ENCODE data around the gene LRP1.

Gene LRP1

DNA sequence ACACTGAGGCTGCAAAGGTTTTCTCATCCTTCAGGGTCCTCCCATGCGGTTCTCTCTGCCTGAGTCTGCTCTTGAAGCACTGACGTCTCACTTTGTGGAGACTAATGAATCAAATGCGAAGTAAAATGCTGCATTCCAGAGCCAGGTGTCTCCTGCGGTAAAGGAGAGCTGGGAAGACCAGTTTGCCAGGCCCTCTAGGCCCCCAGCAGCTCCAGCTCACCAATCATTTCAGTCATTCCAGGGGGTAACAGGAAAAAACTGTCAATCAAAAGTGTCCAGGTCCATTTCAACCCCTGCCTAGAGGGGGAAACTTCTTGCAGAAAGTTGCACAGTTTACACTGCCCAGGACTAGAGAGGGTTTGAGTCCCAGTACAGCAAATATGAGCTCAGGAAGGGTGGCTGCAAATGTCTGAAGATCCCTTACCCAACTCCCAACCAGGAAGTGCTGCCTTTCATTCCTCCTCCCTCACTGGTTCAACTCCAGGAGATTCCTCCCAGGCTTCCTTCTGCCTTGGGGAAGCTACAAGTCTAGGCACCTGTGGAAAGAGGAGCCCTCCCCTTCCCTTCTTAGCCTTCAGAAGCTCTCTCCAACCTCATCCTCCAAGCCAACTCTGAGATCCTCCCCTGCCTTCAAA is 85.6 kb downstream of the LRP1 start:
- TF ChIP-seq, protein P1, sequence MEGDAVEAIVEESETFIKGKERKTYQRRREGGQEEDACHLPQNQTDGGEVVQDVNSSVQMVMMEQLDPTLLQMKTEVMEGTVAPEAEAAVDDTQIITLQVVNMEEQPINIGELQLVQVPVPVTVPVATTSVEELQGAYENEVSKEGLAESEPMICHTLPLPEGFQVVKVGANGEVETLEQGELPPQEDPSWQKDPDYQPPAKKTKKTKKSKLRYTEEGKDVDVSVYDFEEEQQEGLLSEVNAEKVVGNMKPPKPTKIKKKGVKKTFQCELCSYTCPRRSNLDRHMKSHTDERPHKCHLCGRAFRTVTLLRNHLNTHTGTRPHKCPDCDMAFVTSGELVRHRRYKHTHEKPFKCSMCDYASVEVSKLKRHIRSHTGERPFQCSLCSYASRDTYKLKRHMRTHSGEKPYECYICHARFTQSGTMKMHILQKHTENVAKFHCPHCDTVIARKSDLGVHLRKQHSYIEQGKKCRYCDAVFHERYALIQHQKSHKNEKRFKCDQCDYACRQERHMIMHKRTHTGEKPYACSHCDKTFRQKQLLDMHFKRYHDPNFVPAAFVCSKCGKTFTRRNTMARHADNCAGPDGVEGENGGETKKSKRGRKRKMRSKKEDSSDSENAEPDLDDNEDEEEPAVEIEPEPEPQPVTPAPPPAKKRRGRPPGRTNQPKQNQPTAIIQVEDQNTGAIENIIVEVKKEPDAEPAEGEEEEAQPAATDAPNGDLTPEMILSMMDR (IDR thresholded peaks at IDR 0.05) = no peak

DNA sequence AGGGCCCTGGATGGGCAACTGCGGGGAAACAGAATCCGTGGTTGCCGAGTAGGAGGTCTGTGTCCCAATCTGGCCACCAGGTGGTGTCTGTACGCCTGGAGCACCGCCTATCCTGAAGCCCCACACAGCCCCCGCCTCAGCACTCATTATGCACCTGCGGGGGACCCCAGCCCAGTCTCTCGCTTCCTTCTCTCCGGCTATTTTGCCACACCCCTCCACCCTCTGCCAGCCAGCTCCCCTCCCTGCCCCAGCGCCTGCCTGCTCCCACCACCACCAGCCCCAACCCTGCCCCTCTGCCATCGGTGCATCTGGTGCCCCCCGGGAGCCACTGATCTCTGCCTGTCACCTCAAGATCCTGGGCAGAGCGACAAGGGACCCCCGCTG is 86.1 kb downstream of the LRP1 start:
- TF ChIP-seq, protein P1 (IDR thresholded peaks at IDR 0.05) = peak; percentile 79

DNA sequence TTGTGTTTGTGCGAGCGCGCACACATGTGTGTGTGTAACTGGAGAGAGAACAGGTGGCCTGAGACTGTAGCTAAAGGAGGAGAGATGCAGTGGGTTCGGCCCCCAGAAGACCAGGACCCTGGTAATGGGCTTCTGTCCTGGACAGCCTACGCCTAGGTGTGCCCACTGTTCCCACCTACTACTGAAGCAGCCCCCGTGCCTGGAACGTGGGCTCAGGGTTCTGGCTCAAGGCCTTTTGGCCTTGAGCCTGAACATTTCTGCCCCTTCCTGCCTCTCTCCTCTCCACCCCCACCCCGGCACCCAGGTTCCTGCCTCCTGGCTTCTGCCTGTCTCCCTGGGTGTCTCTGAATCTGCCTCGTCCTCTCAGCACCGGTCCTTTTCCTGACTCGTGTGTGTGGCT is 86.8 kb downstream of the LRP1 start:
- TF ChIP-seq, protein P1 (IDR thresholded peaks at IDR 0.05) = no peak

DNA sequence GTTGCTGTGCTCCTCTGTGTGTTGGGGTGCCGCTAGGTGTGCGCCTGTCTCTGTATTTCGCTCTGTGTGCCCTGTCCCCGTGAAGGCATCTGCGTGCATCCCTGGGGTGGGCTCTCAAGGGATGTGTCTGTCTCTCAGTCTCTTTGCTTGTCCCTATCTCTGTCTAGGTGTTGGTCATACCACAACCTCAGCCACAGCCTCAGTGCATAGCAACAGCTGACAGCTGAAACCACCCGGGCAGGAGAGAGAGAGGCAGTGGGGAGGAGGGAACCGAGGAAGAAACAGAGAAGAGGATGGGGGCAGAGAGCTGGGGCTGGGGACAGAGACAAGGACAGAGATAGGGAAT is 87.4 kb downstream of the LRP1 start:
- TF ChIP-seq, protein P1 (IDR thresholded peaks at IDR 0.05) = no peak

DNA sequence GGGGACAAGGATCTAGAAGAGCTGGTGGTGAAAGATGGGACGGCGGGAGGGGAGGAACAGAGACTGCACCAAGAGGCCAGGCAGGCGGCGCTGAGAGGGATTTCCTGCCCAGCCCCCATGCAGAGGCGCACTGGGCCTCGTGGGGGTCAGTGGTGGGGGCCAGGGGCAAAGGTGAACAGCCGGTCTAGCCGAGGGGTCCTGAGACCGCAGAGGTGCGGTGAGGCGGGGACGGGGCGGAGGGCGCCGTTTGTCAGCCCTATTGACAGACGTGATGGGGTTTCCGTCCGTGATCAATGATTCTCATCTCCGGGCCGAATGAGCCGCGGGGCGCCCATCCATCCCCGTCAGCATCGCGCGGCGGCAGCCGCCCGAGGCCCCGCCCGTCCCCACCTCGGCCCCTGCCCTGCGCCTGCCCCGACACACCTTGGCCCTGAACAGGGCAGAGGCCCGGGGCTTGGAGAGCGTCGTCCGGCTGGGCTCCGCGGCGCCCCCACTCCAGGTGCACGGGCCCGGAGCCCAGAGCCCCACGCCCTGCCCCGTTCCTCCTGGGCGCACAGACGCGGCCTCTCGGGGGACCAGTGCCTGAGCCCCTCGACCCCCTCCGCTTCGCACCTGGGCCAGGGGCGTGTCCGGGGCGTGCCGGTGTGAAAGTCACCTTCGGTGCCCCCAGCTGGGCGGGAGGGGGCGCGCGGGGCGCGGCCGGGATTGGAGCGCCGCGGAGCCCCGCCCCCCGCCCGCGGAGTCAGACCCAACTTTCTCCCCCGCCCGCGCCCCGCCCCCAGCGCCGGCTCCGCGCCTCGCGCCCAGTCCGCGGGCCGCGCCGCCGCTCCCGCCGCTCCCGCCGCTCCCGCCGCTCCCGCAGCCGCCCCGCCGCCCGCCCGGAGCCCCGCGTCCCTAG is 88.0 kb downstream of the LRP1 start, which contains the start of gene NXPH4:
Gene NXPH4 (plus strand): TSS at position 781 of the 898 bp plus-strand sequence. CDS start 176 bp downstream, outside the sequence.
- TF ChIP-seq, protein P1 (IDR thresholded peaks at IDR 0.05) = no peak

DNA sequence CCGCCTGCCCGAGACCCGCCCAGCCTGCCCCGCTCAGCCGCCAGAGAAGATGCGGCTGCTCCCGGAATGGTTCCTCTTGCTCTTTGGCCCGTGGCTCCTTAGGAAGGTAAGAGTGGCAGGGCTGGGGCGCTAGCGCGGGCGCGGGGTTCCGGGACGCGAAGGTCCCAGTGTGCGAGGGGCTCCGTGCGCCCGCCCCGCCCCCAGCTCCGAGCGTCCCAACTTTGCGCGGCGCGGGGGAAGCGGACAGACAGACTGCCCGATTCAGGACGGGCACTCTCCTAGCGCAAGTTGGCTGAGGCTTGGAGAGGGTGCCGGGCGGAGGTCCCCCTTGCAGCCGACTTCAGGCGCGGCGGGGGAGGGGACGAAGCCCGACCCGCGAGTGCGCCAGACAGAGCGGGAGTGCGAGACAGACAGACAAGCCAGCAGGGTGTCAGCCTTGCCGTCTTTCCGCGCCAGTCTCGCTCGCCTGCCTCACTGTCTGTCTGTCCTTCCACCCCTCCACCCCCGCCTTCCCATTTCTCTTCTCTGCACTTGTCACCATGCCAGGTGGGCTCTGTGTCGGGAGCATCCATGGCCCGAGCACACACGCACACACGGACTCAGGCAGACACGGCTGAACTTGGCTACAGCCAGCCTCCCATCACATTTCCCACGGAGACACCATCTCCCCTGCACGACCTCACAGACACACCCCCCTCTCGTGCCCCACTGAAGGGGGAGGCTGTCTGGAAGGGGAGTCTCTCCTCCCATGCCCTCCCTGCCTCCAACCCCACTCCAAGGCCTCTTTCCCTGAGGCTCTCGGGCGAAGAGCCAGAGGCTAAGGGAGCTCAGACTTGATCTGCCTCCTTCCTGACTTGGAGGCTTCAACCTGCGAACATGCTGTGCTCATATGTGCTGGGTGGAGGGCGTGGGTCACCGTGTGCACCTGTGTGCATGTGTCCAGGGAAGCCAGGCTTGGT is 88.9 kb downstream of the LRP1 start:
- TF ChIP-seq, protein P1 (IDR thresholded peaks at IDR 0.05) = no peak

All from LNCAP (cell line).